IPS-NIHi11 (cell line): ENCODE results near the gene TBC1D26.
"Not testable (repeated sequence)": the region's sequence is repeated elsewhere in the genome, so short reads cannot be mapped to it uniquely, and the experiment has no call there.

ENCODE experiments used
- DNase-seq: peaks from one replicate; pipeline ENCODE4 v3.0.0; 2012; ENCODE audit warnings: mixed read lengths, low spot score

TBC1D26 gene

DNA sequence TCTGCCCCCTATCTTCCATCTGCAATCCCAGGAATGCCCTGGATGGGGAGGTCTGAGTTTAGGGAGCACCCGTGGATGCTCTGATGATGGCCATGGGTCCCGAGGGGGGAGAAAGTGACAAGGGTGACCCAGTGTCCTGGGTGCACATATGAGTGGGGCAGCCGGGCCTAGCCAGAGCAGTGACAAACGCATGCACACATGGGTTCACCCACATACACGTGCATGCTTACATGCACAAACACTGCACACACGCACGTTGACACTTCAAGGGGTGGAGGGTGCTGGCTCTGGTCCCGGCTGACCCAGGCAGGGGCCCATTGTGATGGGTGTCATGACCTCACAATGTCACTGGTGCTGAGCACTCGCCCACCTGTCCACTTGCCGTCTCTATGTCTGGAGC, at the start of gene TBC1D26:
Gene TBC1D26 (plus strand): TSS at position 384 of the 400 bp plus-strand sequence. CDS start 3,066 bp downstream, outside the sequence.
- not testable (repeated sequence) for DNase-seq

GRCh38 chr17:15683135-15683534, 48.9 kb upstream of the TBC1D26 start:
- DNase-seq: not testable (repeated sequence)

DNA sequence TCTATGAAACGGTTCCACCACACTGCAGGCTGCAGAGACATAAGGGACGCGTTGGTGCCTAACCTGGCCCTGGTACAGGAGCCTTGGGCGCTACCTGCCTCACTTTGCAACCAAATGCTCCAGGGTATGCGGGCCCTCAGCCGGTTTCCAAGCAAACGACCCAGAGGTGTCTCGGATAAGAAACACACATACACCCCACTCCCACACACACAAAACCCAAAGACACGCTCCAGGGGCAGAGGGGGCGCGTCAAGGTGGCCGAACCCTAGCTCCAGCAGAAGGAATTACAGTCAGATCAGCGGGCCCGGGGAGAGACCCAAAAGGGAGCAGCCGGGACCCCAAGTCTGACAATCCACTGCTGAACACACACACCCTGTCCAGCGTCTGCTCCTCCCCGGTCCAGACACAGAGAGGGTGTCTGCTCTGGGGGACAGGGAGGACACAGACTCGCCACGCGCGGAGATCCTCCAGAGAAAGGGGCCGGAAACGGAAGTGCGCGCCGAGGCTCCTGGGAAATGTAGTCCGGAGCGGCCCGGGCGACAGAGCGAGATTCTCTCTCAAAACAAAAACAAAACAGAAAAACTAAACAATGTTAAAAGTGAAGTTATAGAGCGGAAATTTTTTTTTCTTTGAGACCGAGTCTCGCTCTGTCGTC, 48.1 kb upstream of the TBC1D26 start, which contains the start of gene TRIM16:
Gene TRIM16 (minus strand): TSS at position 488 of the 655 bp plus-strand sequence. CDS start 32,702 bp downstream, outside the sequence.
- peak; percentile 26 for DNase-seq

GRCh38 chr17:15687494-15687893, 44.6 kb upstream of the TBC1D26 start:
- not testable (repeated sequence) for DNase-seq

DNA sequence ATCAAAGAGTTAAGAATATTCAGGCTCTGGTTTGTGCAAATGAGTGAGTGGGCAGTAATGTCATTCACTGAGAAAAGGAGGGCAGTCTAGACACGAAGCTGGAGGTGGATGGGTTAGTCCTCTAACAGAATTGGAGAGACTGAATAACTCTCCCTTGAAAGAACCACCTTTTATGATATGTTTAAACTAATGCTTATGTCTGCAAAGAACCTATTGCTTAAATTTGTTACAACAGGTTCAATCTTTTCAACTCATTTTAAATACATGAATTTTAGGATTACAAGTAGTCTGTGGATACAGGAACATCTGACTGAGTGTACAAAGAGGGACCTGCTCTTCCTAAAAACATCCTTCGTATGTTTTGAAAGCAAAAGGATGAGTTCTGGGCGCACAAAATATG, 33.1 kb upstream of the TBC1D26 start:
- DNase-seq: not testable (repeated sequence)

GRCh38 chr17:15699413-15699924, 32.6 kb upstream of the TBC1D26 start, which contains the start of gene ZNF286A:
Gene ZNF286A, plus strand, starts transcription at chr17:15699752. Its CDS starts 578 bp downstream, at chr17:15700330.
- DNase-seq: peak; percentile 92

GRCh38 chr17:15699937-15700336, 32.1 kb upstream of the TBC1D26 start:
- not testable (repeated sequence) for DNase-seq

DNA sequence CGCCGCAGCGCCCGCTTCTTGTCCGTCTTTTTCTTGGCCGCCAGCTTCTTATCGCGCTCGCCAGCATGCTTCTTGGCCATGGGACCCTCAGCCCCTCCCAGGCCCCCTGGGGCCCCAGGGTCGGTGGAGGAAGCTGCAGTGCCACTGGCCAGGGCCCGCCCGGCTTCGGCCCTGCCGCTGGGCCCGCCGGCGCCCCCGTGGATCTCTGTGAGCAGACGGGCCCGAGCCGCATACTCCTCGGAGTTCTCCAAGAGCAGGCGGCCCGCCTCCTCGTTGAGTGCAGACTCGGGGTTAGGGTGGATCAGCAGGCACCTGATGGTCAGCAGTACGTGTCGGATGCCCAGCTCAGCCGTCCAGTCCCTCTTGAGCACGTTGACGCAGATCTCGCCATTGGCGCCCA, 27.8 kb upstream of the TBC1D26 start:
- not testable (repeated sequence) for DNase-seq

GRCh38 chr17:15704813-15705212, 27.3 kb upstream of the TBC1D26 start:
- DNase-seq: not testable (repeated sequence)

GRCh38 chr17:15708879-15709278, 23.2 kb upstream of the TBC1D26 start:
- not testable (repeated sequence) for DNase-seq

GRCh38 chr17:15716601-15717563, 15.2 kb upstream of the TBC1D26 start:
- not testable (repeated sequence) for DNase-seq

DNA sequence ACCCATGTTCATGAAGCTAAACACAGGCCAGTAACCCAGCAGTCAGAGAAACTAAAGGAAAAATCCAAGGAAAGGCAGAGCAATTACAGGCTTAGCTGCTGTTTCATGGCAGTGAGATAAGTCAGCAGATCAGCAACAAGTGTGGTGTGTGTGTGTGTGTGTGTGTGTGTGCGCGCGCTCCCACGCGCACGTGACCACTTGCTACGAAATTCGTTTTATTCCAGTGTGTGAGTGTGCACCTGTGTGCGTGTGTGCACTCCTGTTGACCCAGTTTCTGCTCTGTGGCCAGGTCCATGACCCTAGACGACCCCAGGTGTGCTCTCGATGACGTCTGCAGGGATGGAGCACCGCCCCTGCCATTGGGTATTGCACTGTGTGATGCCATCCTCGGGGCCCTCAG, 1.5 kb upstream of the TBC1D26 start:
- DNase-seq: not testable (repeated sequence)

- DNase-seq: not testable (repeated sequence)
Measured at GRCh38 chr17:15733174-15733789, 1.2 kb downstream of the TBC1D26 start.

DNA sequence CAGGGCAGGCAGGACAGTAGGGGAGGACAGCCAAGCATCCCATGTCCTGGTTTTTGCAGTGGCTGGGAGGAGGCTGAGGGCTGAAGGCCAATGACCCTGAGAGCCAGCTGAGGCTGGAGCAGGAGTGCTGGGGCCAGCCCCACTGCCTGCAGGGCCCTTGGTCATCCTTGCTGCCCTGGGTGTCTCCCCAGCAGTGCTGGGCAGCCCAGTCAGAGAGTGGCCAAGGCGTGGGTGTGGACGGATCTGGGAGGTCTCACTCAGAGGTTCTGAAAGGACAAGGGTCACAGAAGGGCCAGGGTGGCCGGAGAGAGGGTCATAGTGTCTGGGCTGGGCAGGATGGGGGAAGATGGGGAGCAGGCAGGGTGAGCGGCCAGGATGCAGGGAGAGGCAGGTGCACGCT, 4.5 kb downstream of the TBC1D26 start:
- DNase-seq: not testable (repeated sequence)

DNA sequence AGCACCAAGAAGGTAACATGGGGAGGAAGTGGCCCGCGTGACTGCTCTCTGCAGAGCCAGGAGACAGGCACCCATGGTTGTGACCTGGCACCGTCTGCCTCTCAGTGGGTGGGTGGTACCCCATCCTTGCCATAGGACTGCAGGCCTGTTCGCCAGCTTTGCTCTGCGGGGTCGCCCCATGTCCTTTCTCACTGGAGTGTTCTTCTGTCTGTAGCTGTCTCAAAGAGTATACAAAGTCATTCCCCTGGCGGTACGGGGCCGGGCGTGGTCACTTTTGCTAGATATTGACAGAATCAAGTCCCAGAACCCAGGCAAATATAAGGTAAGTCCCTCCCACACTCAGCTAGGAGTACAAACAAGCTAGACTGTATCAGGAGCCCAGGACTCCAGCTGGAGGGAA, 6.0 kb downstream of the TBC1D26 start:
- no peak for DNase-seq

GRCh38 chr17:15739259-15739658, 7.2 kb downstream of the TBC1D26 start:
- not testable (repeated sequence) for DNase-seq

GRCh38 chr17:15740041-15740440, 8.0 kb downstream of the TBC1D26 start:
- DNase-seq: not testable (repeated sequence)

- DNase-seq: no peak
Measured at GRCh38 chr17:15740570-15741120, 8.6 kb downstream of the TBC1D26 start.

DNA sequence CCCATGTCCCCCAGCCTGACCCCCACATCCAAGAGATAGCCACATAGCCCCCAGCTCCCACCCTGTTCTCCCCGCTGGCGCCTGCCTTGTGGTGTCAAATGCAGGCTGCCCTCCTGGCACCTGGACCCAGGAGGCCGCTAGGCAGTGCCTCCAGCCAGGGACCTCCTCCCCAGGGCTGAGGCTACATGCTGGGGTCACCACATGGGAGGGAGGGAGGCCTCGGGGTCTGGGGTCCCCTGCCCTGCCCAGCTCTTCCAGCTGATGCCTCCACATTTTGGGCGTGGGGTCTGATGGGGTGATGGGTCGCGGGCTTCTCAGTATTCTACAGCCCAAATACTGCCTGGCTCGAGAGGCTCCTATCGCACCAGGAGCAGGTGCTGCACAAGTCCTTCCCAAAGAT, 9.5 kb downstream of the TBC1D26 start:
- no peak for DNase-seq

DNA sequence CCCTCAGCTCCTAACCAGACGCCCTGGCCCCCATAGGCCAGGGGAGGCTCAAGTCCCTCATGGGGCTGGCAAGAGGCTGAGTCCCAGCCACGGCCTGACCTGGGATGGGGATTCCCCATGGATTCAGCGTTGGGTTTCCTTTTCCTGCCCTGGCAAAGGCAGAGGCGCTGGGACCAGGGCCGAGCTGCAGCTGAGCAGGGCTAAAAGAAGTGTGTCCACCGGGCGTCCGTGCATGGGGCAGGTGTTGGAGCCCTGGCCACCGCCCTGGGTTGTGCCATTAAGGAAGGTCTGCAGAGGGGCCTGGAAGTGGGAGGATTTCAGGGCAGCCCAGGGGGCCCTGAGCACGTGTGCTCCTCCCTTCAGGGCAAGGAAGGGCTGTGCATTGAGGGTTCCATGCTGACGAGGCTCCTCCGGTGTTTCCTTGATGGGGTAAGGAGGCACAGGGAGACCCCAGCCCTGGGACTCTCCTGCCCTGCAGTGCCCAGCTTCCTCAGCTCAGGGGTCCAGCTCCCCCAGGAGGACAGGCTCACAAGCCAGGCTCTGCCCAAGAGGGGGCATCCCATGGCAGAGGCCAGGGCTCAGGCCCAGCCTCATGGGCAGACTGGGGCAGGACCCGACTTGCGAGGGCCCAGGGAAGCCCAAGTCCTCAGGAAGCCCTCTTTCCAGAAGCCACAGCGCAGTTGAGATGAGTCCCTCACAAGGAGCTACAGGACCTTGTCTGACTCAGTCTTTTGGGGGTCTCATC, 10.1 kb downstream of the TBC1D26 start:
- DNase-seq: no peak

DNA sequence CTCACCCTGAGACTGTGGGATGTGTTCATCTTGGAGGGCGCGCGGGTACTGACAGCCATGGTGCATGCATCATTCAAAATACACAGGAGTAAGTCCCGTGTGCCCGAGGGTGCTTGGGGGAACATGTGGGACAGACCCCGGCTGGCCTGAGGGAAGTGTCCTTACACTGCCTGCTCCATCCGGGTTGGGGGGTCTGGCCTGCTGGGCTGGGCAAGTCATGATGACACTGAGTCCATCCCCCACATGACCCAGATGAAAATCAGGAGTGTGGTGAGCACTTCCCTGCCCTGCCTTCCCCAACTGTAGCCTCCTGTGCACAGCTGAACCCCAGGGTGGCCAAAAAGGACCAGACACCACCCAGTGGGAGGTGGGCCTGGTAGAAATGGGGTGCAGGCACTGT, 10.8 kb downstream of the TBC1D26 start:
- no peak for DNase-seq
